Prostate gland (tissue), 2 donors: ENCODE measurements around the gene MEIS2.

Source experiments
- POLR2AphosphoS5 ChIP-seq: sonication (generic); formaldehyde crosslinking; IDR thresholded peaks from one replicate; pipeline ENCODE4 v1.6.1; 2017; ENCODE audit warnings: antibody characterized with exemption
- TF ChIP-seq, protein P1 (sequence below), 4 experiments: fragments of 200-600 bp in 2 of 4; fragments of 450-650 bp in 2 of 4; sonication (generic) in 2 of 4; IDR thresholded peaks; 1 replicate in 3 of 4; 2 replicates in 1 of 4; pipeline ENCODE4 v1.5.1; 2016 to 2019; ENCODE audit warnings: antibody characterized with exemption in 4 of 4, mild to moderate bottlenecking in 2 of 4, moderate library complexity in 2 of 4

DNA sequence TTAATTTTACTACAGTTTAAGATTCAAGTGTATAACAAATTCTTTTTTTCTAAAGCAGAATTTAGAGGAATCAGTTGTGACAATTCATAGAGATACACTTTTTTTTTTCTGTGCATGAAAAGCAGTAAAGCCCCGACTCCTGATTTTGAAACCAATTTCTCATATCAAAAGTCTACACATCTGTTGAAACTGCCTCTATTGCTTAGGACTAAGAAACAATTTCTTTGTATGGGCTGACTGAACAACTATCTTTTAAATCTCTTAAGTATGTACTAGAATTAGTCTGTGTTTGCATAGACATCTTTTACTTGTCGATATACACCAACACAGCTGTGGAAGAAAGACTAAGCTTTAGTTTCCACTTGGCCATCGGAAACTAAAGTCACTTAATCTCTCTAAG is 127.6 kb downstream of the MEIS2 start:
- TF ChIP-seq, protein P1, sequence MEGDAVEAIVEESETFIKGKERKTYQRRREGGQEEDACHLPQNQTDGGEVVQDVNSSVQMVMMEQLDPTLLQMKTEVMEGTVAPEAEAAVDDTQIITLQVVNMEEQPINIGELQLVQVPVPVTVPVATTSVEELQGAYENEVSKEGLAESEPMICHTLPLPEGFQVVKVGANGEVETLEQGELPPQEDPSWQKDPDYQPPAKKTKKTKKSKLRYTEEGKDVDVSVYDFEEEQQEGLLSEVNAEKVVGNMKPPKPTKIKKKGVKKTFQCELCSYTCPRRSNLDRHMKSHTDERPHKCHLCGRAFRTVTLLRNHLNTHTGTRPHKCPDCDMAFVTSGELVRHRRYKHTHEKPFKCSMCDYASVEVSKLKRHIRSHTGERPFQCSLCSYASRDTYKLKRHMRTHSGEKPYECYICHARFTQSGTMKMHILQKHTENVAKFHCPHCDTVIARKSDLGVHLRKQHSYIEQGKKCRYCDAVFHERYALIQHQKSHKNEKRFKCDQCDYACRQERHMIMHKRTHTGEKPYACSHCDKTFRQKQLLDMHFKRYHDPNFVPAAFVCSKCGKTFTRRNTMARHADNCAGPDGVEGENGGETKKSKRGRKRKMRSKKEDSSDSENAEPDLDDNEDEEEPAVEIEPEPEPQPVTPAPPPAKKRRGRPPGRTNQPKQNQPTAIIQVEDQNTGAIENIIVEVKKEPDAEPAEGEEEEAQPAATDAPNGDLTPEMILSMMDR (IDR thresholded peaks at IDR 0.05) = no peak
- TF ChIP-seq POLR2AphosphoS5 = no peak
